ENCODE measurements around the gene ZNF790. TPM values are rescaled to one million over a fixed set of nuclear protein-coding genes. Genes with fewer than 3 reads are reported as not detected.

ZNF790 gene
- total RNA-seq, 4 donors from 2014 or later, result 0.60 to 5.1 (median 4.8) TPM; not detected in 1

- no peak for DNase-seq
- Histone ChIP-seq H3K4me3 (no peak overlapping the region), H3K27me3 (no peaks in the 10 kb centered on the region), H3K4me1 (peaks cover 6 to 18% (median 9%) of the 10 kb centered on the region in 4 donors), H3K27ac (no peak overlapping the region), H3K9me3 (peaks cover 11 to 22% of the 10 kb centered on the region in 2 donors), H3K36me3 (no peaks in the 10 kb centered on the region)
- intact Hi-C loops (cut with DNase I; ENCODE audit: low total_unique reads) (no loop called here), in situ Hi-C loops (cut with MboI; ENCODE audit: low pct_ligation_motif_present in 1 of 4, low pct_unique_long_range_greater_than_20kb in 1 of 4, low sequenced_read_pairs in 3 of 4) (no loop called here)
- 45 to 67% methylated on average over 4 to 31 of the region's 38 CpGs for WGBS, 2 donors (ENCODE audit: low coverage in 1 of 2)
- TF ChIP-seq EP300 (IDR thresholded peaks at IDR 0.05; ENCODE audit: low read depth) (no peak), POLR2A (IDR thresholded peaks at IDR 0.05) (no peak), POLR2AphosphoS5 (IDR thresholded peaks at IDR 0.05) (no peak)
- TF ChIP-seq, protein P1, sequence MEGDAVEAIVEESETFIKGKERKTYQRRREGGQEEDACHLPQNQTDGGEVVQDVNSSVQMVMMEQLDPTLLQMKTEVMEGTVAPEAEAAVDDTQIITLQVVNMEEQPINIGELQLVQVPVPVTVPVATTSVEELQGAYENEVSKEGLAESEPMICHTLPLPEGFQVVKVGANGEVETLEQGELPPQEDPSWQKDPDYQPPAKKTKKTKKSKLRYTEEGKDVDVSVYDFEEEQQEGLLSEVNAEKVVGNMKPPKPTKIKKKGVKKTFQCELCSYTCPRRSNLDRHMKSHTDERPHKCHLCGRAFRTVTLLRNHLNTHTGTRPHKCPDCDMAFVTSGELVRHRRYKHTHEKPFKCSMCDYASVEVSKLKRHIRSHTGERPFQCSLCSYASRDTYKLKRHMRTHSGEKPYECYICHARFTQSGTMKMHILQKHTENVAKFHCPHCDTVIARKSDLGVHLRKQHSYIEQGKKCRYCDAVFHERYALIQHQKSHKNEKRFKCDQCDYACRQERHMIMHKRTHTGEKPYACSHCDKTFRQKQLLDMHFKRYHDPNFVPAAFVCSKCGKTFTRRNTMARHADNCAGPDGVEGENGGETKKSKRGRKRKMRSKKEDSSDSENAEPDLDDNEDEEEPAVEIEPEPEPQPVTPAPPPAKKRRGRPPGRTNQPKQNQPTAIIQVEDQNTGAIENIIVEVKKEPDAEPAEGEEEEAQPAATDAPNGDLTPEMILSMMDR (IDR thresholded peaks at IDR 0.05), result no peak
Observed at GRCh38 chr19:36775768-36776167, 62.4 kb downstream of the ZNF790 start.

GRCh38 chr19:36773223-36773579, 65.0 kb downstream of the ZNF790 start:
- intact Hi-C loops (cut with DNase I; ENCODE audit: low total_unique reads), result no loop called here
- Histone ChIP-seq H3K4me1 (peaks cover 6 to 18% (median 9%) of the 10 kb centered on the region in 4 donors), H3K4me3 (peak overlapping the region in 3 of 4 donors; percentile 48 to 81 (median 60)), H3K27ac (peak overlapping the region; percentile 74 to 81 (median 78)), H3K27me3 (no peaks in the 10 kb centered on the region), H3K9me3 (peaks cover 18 to 20% of the 10 kb centered on the region in 2 donors), H3K36me3 (no peaks in the 10 kb centered on the region)
- no peak for DNase-seq
- WGBS, 2 donors (ENCODE audit: low coverage in 1 of 2), result 0 to 18% methylated on average over 2 to 15 of the region's 15 CpGs
- in situ Hi-C loops (cut with MboI; ENCODE audit: low pct_ligation_motif_present in 1 of 4, low pct_unique_long_range_greater_than_20kb in 1 of 4, low sequenced_read_pairs in 3 of 4), result no loop called here
- TF ChIP-seq POLR2AphosphoS5 (IDR thresholded peaks at IDR 0.05) (no peak), POLR2A (IDR thresholded peaks at IDR 0.05) (no peak), EP300 (IDR thresholded peaks at IDR 0.05; ENCODE audit: low read depth) (no peak)
- TF ChIP-seq, protein P1 (IDR thresholded peaks at IDR 0.05), result no peak

GRCh38 chr19:36772311-36773222, 65.6 kb downstream of the ZNF790 start, which contains the start of gene ZNF850:
ZNF850 (minus strand) TSS chr19:36772807; CDS start chr19:36762606, 10,201 bp downstream.
- Histone ChIP-seq H3K27ac (peak within 1 kb of the TSS; percentile 74 to 81 (median 78)), H3K9me3 (peaks cover 16 to 22% of the 10 kb centered on the region in 2 donors), H3K27me3 (no peaks in the 10 kb centered on the region), H3K36me3 (no peaks in the 10 kb centered on the region), H3K4me1 (peaks cover 6 to 18% (median 9%) of the 10 kb centered on the region in 4 donors), H3K4me3 (peak within 1 kb of the TSS; percentile 48 to 81 (median 62))
- 0% methylated on average over 2 to 57 of the region's 57 CpGs for WGBS, 2 donors (ENCODE audit: low coverage in 1 of 2)
- no peak for TF ChIP-seq EP300 (IDR thresholded peaks at IDR 0.05; ENCODE audit: low read depth)
- TF ChIP-seq, protein P1 (IDR thresholded peaks at IDR 0.05), result no peak
- TF ChIP-seq POLR2A (IDR thresholded peaks at IDR 0.05), result peak; percentile 42
- peak; percentile 29 to 47 (median 46) for TF ChIP-seq POLR2AphosphoS5 (IDR thresholded peaks at IDR 0.05)
- in situ Hi-C loops (cut with MboI; ENCODE audit: low pct_ligation_motif_present in 1 of 4, low pct_unique_long_range_greater_than_20kb in 1 of 4, low sequenced_read_pairs in 3 of 4), result no loop called here
- intact Hi-C loops (cut with DNase I; ENCODE audit: low total_unique reads), result no loop called here
- peak; percentile 95 for DNase-seq
